ENCODE results near the gene DPEP2. TPM values are rescaled to one million over a fixed set of nuclear protein-coding genes. Genes with fewer than 3 reads are reported as not detected.

Gene DPEP2
- total and polyA plus RNA-seq, 2 of the 13 experiments (the other 11 are each of a cell fraction or from before 2014, with no cell fraction given) = 0.18 TPM; not detected in 1

DNA sequence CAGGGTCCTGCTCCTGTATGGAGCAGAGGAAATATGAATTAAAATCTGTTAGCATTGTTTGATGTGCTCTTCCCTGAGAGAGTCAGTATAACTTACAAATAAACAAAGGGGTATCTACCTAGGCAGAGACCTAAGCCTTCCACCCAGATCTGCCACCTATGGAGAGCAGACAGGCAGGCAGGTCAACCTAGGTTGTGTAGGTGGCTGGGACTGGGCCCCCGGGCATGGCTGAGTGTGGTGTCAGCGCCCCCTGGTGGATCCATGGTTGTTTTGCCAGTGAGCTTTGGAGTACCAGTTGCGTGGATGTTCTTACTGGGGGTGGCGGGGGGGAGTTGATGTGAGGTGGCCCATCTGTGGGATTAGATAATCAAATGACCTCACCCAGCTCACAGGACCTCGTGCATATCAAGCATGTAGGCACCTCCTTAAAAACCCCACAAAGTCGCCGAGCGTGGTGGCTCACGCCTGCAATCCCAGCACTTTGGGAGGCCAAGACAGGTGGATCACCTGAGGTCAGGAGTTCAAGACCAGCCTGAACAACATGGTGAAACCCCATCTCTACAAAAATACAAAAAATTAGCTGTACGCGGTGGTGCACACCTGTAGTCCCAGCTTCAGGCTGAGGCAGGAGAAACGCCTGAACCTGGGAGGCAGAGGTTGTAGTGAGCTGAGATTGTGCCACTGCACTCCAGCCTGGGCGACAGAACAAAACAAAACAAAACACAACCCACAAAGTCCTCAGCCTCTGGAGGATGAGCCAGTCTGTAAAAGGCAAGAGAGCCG is 41.4 kb upstream of the DPEP2 start (continued):
- TF ChIP-seq ZNF589 (CRISPR knock-in tag; conservative IDR thresholded peaks at IDR 0.05) = no peak
- peak; percentile 43; the same call in 1 of the 2 replicates for TF ChIP-seq MEIS1 (CRISPR knock-in tag; IDR thresholded peaks at IDR 0.05; ENCODE audit: borderline replicate concordance)
- TF ChIP-seq HDAC2 (CRISPR knock-in tag; IDR thresholded peaks at IDR 0.05) = no peak
- TF ChIP-seq ZNF816 (CRISPR knock-in tag; IDR thresholded peaks at IDR 0.05; ENCODE audit: borderline replicate concordance) = no peak
- TF ChIP-seq ZNF121 (CRISPR knock-in tag; IDR thresholded peaks at IDR 0.05) = no peak
- TF ChIP-seq, protein P1, sequence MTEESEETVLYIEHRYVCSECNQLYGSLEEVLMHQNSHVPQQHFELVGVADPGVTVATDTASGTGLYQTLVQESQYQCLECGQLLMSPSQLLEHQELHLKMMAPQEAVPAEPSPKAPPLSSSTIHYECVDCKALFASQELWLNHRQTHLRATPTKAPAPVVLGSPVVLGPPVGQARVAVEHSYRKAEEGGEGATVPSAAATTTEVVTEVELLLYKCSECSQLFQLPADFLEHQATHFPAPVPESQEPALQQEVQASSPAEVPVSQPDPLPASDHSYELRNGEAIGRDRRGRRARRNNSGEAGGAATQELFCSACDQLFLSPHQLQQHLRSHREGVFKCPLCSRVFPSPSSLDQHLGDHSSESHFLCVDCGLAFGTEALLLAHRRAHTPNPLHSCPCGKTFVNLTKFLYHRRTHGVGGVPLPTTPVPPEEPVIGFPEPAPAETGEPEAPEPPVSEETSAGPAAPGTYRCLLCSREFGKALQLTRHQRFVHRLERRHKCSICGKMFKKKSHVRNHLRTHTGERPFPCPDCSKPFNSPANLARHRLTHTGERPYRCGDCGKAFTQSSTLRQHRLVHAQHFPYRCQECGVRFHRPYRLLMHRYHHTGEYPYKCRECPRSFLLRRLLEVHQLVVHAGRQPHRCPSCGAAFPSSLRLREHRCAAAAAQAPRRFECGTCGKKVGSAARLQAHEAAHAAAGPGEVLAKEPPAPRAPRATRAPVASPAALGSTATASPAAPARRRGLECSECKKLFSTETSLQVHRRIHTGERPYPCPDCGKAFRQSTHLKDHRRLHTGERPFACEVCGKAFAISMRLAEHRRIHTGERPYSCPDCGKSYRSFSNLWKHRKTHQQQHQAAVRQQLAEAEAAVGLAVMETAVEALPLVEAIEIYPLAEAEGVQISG (CRISPR knock-in tag; IDR thresholded peaks at IDR 0.05) = peak; percentile 52
- TF ChIP-seq PHF8 (CRISPR knock-in tag; IDR thresholded peaks at IDR 0.05) = no peak
- TF ChIP-seq ATAD3A (CRISPR knock-in tag; IDR thresholded peaks at IDR 0.05) = no peak
- TF ChIP-seq ZBTB14 (CRISPR knock-in tag; IDR thresholded peaks at IDR 0.05) = no peak
- no peak for TF ChIP-seq ZNF264 (CRISPR knock-in tag; IDR thresholded peaks at IDR 0.05)
- 0 out of 2 replicates have a peak, but pooled peaks have one; percentile 21 for TF ChIP-seq ZNF12 (CRISPR knock-in tag; IDR thresholded peaks at IDR 0.05)
- TF ChIP-seq GMEB2 (CRISPR knock-in tag; IDR thresholded peaks at IDR 0.05; ENCODE audit: low read depth) = no peak
- no peak for TF ChIP-seq ZC3H4 (CRISPR knock-in tag; IDR thresholded peaks at IDR 0.05; ENCODE audit: borderline replicate concordance)
- TF ChIP-seq ZNF382 (CRISPR knock-in tag; IDR thresholded peaks at IDR 0.05; ENCODE audit: borderline replicate concordance) = no peak
- no peak for TF ChIP-seq ATRX (CRISPR knock-in tag; IDR thresholded peaks at IDR 0.05; ENCODE audit: borderline replicate concordance)
- TF ChIP-seq MLLT10 (CRISPR knock-in tag; IDR thresholded peaks at IDR 0.05) = no peak
- no peak for TF ChIP-seq ZNF850 (CRISPR knock-in tag; conservative IDR thresholded peaks at IDR 0.05)
- TF ChIP-seq, protein P2, sequence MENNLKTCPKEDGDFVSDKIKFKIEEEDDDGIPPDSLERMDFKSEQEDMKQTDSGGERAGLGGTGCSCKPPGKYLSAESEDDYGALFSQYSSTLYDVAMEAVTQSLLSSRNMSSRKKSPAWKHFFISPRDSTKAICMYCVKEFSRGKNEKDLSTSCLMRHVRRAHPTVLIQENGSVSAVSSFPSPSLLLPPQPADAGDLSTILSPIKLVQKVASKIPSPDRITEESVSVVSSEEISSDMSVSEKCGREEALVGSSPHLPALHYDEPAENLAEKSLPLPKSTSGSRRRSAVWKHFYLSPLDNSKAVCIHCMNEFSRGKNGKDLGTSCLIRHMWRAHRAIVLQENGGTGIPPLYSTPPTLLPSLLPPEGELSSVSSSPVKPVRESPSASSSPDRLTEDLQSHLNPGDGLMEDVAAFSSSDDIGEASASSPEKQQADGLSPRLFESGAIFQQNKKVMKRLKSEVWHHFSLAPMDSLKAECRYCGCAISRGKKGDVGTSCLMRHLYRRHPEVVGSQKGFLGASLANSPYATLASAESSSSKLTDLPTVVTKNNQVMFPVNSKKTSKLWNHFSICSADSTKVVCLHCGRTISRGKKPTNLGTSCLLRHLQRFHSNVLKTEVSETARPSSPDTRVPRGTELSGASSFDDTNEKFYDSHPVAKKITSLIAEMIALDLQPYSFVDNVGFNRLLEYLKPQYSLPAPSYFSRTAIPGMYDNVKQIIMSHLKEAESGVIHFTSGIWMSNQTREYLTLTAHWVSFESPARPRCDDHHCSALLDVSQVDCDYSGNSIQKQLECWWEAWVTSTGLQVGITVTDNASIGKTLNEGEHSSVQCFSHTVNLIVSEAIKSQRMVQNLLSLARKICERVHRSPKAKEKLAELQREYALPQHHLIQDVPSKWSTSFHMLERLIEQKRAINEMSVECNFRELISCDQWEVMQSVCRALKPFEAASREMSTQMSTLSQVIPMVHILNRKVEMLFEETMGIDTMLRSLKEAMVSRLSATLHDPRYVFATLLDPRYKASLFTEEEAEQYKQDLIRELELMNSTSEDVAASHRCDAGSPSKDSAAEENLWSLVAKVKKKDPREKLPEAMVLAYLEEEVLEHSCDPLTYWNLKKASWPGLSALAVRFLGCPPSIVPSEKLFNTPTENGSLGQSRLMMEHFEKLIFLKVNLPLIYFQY (CRISPR knock-in tag; IDR thresholded peaks at IDR 0.05; ENCODE audit: borderline replicate concordance) = 0 out of 2 replicates have a peak, but pooled peaks have one; percentile 46
- no peak for TF ChIP-seq KLF11 (CRISPR knock-in tag; IDR thresholded peaks at IDR 0.05)
- TF ChIP-seq ZNF234 (CRISPR knock-in tag; conservative IDR thresholded peaks at IDR 0.05) = no peak
- TF ChIP-seq NFKB2 (CRISPR knock-in tag; IDR thresholded peaks at IDR 0.05; ENCODE audit: borderline replicate concordance) = peak; percentile 27; the same call in 1 of the 2 replicates

Data from HepG2 (cell line).